HCT116 (cell line): ENCODE results near the gene ALDH9A1. TPM values are rescaled to one million over a fixed set of nuclear protein-coding genes. Genes with fewer than 3 reads are reported as not detected.

Experiments
- ATAC-seq: fragments of 200-7000 bp; cut with Tn5 transposase; 2 replicates; pipeline ENCODE4 v1.9.1; 2020; ENCODE audit warnings: mild to moderate bottlenecking, moderate library complexity
- BruUV-seq: library from RNA; stranded (reverse); fragments of 400-500 nt; replicated peaks from 2 replicates; lab custom pipeline; 2021; lab: Mats Ljungman, UMichigan
- CTCF ChIA-PET: fragments of 300-600 bp; sonication (Branson Sonifier 250); formaldehyde crosslinking; loops from one replicate; lab custom pipeline; 2021; ENCODE audit warnings: antibody characterized with exemption; lab: Charles Lee
- POLR2A ChIA-PET: fragments of 300-600, 350-600 bp; sonication (Branson Sonifier 250); formaldehyde crosslinking; loops from one replicate; lab custom pipeline; 2021; ENCODE audit warnings: antibody characterized with exemption; lab: Charles Lee
- RAD21 ChIA-PET, 2 experiments: fragments of 300-600 bp; sonication (Branson Sonifier 250); formaldehyde crosslinking; loops; one replicate each; lab custom pipeline; 2023; ENCODE audit warnings: low total read pairs in 2 of 2; ENCODE audit not compliant: uncharacterized antibody in 2 of 2, unreplicated experiment in 2 of 2, low non-redundant PET in 1 of 2; lab: Charles Lee
- DNase-seq: peaks from one replicate; pipeline ENCODE4 v3.0.0-alpha.2; 2010; ENCODE audit warnings: low read depth, low spot score
- H2AFZ ChIP-seq: fragments of 200-600 bp; shearing (Covaris generic), sonication (generic); 2 replicates; pipeline ENCODE4 v1.6.1; 2017; ENCODE audit warnings: low read depth, mixed run types, mixed read lengths, antibody characterized with exemption, low read length; ENCODE audit not compliant: poor library complexity, severe bottlenecking
- H3K27ac ChIP-seq: 2 replicates; pipeline ENCODE4 v1.5.1; 2012; ENCODE audit warnings: low read depth, low read length
- H3K27me3 ChIP-seq: fragments of 200-600 bp; sonication (generic); 2 replicates; pipeline ENCODE4 v1.6.1; 2016; ENCODE audit warnings: mixed run types, low read length, mixed read lengths; ENCODE audit not compliant: insufficient read depth
- H3K36me3 ChIP-seq, 2 experiments: fragments of 200-500 bp in 1 of 2; fragments of 200-600 bp in 1 of 2; sonication (Bioruptor generic) in 1 of 2; sonication (generic) in 1 of 2; 2 replicates each; pipeline versions ENCODE4 v1.5.1 to v1.6.1; 2014 to 2016; ENCODE audit warnings: low read length in 2 of 2, inconsistent platforms in 1 of 2, mixed read lengths in 1 of 2, mixed run types in 1 of 2; ENCODE audit not compliant: insufficient read depth in 2 of 2, control insufficient read depth in 1 of 2
- H3K4me1 ChIP-seq, 2 experiments: fragments of 200-600 bp in 1 of 2; sonication (generic) in 1 of 2; 2 replicates each; pipeline versions ENCODE4 v1.5.1 to v1.6.1; 2012 to 2017; ENCODE audit warnings: low read length in 2 of 2, inconsistent platforms in 1 of 2, mild to moderate bottlenecking in 1 of 2, mixed read lengths in 1 of 2, mixed run types in 1 of 2, moderate library complexity in 1 of 2; ENCODE audit not compliant: insufficient read depth in 2 of 2, control insufficient read depth in 1 of 2
- H3K4me2 ChIP-seq: fragments of 200-600 bp; sonication (generic); 2 replicates; pipeline ENCODE4 v1.6.1; 2017; ENCODE audit warnings: mixed run types, low read length, mixed read lengths
- H3K4me3 ChIP-seq, 2 experiments: fragments of 200-600 bp in 1 of 2; sonication (generic) in 1 of 2; replicated peaks in 1 of 2; 2 replicates each; pipeline ENCODE4 v1.5.1; 2011 to 2016; ENCODE audit warnings: low read length in 2 of 2, control low read depth in 1 of 2, low read depth in 1 of 2, mild to moderate bottlenecking in 1 of 2, mixed read lengths in 1 of 2, mixed run types in 1 of 2
- H3K79me2 ChIP-seq: fragments of 200-600 bp; sonication (generic); 2 replicates; pipeline ENCODE4 v1.6.1; 2017; ENCODE audit warnings: mild to moderate bottlenecking, mixed run types, low read length, moderate library complexity, mixed read lengths; ENCODE audit not compliant: insufficient read depth
- H3K9ac ChIP-seq: fragments of 200-600 bp; sonication (generic); 2 replicates; pipeline ENCODE4 v1.6.1; 2016; ENCODE audit warnings: low read length, mixed read lengths
- H3K9me2 ChIP-seq: fragments of 200-600 bp; sonication (generic), shearing (Covaris generic); 2 replicates; pipeline ENCODE4 v1.6.1; 2017; ENCODE audit warnings: mixed run types, mild to moderate bottlenecking, moderate library complexity; ENCODE audit not compliant: insufficient read depth
- H3K9me3 ChIP-seq, 2 experiments: fragments of 200-500 bp in 1 of 2; fragments of 200-600 bp in 1 of 2; sonication (Bioruptor generic) in 1 of 2; sonication (generic) in 1 of 2; 2 replicates each; pipeline ENCODE4 v1.6.1; 2014 to 2017; ENCODE audit warnings: low read length in 2 of 2, mixed read lengths in 2 of 2, inconsistent platforms in 1 of 2, low read depth in 1 of 2, mild to moderate bottlenecking in 1 of 2, mixed run types in 1 of 2, moderate library complexity in 1 of 2; ENCODE audit not compliant: control insufficient read depth in 1 of 2, insufficient read depth in 1 of 2
- H4K20me1 ChIP-seq: fragments of 200-600 bp; sonication (generic), shearing (Covaris generic); 2 replicates; pipeline ENCODE4 v1.6.1; 2017; ENCODE audit warnings: mixed run types, mild to moderate bottlenecking, moderate library complexity; ENCODE audit not compliant: insufficient read depth
- ATF3 ChIP-seq: IDR thresholded peaks from 2 replicates; pipeline ENCODE4 v1.6.1; 2012
- CBX3 ChIP-seq: IDR thresholded peaks from 2 replicates; pipeline ENCODE4 v1.6.1; 2012; ENCODE audit warnings: low read depth
- CEBPB ChIP-seq: IDR thresholded peaks from 2 replicates; pipeline ENCODE4 v1.6.1; 2012; ENCODE audit warnings: low read depth
- EGR1 ChIP-seq: IDR thresholded peaks from 2 replicates; pipeline ENCODE4 v1.6.1; 2012; ENCODE audit warnings: low read depth
- ELF1 ChIP-seq: IDR thresholded peaks from 2 replicates; pipeline ENCODE4 v1.6.1; 2012; ENCODE audit warnings: low read depth, borderline replicate concordance
- EZH2 ChIP-seq: fragments of 200-600 bp; sonication (generic); IDR thresholded peaks from 2 replicates; pipeline ENCODE4 v1.6.1; 2017; ENCODE audit warnings: antibody characterized with exemption, mixed run types
- FOSL1 ChIP-seq: IDR thresholded peaks from 2 replicates; pipeline ENCODE4 v1.6.1; 2012; ENCODE audit warnings: low read depth
- POLR2A ChIP-seq: IDR thresholded peaks from 2 replicates; pipeline ENCODE4 v1.7.0; 2011; ENCODE audit warnings: borderline replicate concordance; ENCODE audit not compliant: insufficient read depth, insufficient read length; ENCODE audit errors: extremely low read depth
- RAD21 ChIP-seq: IDR thresholded peaks from 2 replicates; pipeline ENCODE4 v1.6.1; 2012; ENCODE audit warnings: low read depth, mild to moderate bottlenecking
- SIN3A ChIP-seq: IDR thresholded peaks from 2 replicates; pipeline ENCODE4 v1.6.1; 2012; ENCODE audit warnings: low read depth
- SRF ChIP-seq: IDR thresholded peaks from 2 replicates; pipeline ENCODE4 v1.6.1; 2012; ENCODE audit warnings: low read depth
- TCF7L2 ChIP-seq: IDR thresholded peaks from 2 replicates; pipeline ENCODE4 v1.7.0; 2011; ENCODE audit warnings: borderline replicate concordance, inconsistent platforms; ENCODE audit not compliant: insufficient read depth, insufficient read length; ENCODE audit errors: extremely low read depth
- ZBTB33 ChIP-seq: IDR thresholded peaks from 2 replicates; pipeline ENCODE4 v1.6.1; 2011; ENCODE audit warnings: mild to moderate bottlenecking, low read length, moderate library complexity; ENCODE audit not compliant: insufficient replicate concordance; ENCODE audit errors: extremely low read depth
- ZFX ChIP-seq: fragments of 450-650 bp; IDR thresholded peaks from 2 replicates; pipeline ENCODE4 v1.6.1; 2017
- intact Hi-C: fragments of 100-400 bp; cut with micrococcal nuclease; formaldehyde crosslinking; loops from 2 replicates; pipeline ENCODE4 v1.10.0; 2022
- total RNA-seq: library from RNA; stranded (reverse); gene quantifications from one replicate; pipeline ENCODE4 v1.2.1, GENCODE V29; 2021; ENCODE audit not compliant: unreplicated experiment
- TF ChIP-seq, protein P1 (sequence below): IDR thresholded peaks from 2 replicates; pipeline ENCODE4 v1.6.1; 2012; ENCODE audit warnings: low read depth

The ALDH9A1 gene
- total RNA-seq, 1 experiment from 2014 or later, result 46.0 TPM

GRCh38 chr1:165629848-165630628, 68.3 kb downstream of the ALDH9A1 start:
- Histone ChIP-seq H3K9ac (peak overlapping the region; percentile 76), H2AFZ (peak overlapping the region; percentile 20), H3K9me3 (no peaks in the 10 kb centered on the region), H3K9me2 (no peaks in the 10 kb centered on the region), H4K20me1 (no peaks in the 10 kb centered on the region), H3K4me2 (peak overlapping the region; percentile 95), H3K27ac (peak overlapping the region; percentile 65), H3K79me2 (peaks cover 24% of the 10 kb centered on the region), H3K4me1 (peaks cover 10 to 31% of the 10 kb centered on the region in 2 experiments), H3K27me3 (no peaks in the 10 kb centered on the region), H3K36me3 (no peaks in the 10 kb centered on the region), H3K4me3 (peak overlapping the region; percentile 87 to 88)
- ChIA-PET POLR2A (no interaction called here), RAD21 (no interaction called here), CTCF (no interaction called here)
- peak; percentile 3; the same call in 1 of the 2 replicates for ATAC-seq
- DNase-seq, result no peak
- intact Hi-C loops, result loop anchor here (2.0 to 5.0 kb wide), 3 partner anchors 29 to 537 kb away; partner anchors contain the start of genes ALDH9A1 and FAM78B
- no peak for TF ChIP-seq EZH2
- peak; percentile 64 for TF ChIP-seq TCF7L2
- TF ChIP-seq ZFX, result no peak
- BruUV-seq, result TSS peak; percentile 87

DNA sequence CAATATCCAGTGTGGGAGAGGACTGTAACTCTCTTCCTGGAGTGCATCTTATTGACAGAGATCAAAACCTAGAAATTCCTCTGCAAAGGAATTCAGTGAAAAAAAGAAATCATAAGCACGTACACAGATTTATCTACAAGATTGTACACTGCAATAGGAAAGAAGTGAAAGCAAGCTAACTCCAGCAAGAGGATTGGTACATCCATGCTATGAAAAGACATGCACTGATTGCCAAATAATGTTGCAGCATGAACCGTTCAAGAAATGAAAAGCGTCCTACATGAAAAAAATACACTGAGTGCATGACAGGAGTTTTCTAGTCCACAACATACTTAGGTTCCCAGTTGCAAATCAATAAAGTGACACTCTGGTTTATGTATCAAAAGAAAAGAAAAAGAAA, 69.2 kb downstream of the ALDH9A1 start:
- DNase-seq (no peak), ATAC-seq (no peak)
- intact Hi-C loops, result no loop called here
- no peaks in the 10 kb centered on the region for H3K27me3 ChIP-seq
- no peak overlapping the region for H3K9ac ChIP-seq
- H3K4me2 ChIP-seq, result no peak overlapping the region
- peaks cover 10 to 31% of the 10 kb centered on the region in 2 experiments for H3K4me1 ChIP-seq
- no peak overlapping the region for H3K4me3 ChIP-seq
- no peak overlapping the region for H2AFZ ChIP-seq
- peaks cover 21% of the 10 kb centered on the region for H3K79me2 ChIP-seq
- H3K9me2 ChIP-seq, result no peaks in the 10 kb centered on the region
- POLR2A ChIA-PET, result no interaction called here
- RAD21 ChIA-PET, result no interaction called here
- no peaks in the 10 kb centered on the region for H3K36me3 ChIP-seq
- no TSS peak for BruUV-seq
- no peaks in the 10 kb centered on the region for H4K20me1 ChIP-seq
- CTCF ChIA-PET, result no interaction called here
- H3K9me3 ChIP-seq, result no peaks in the 10 kb centered on the region
- H3K27ac ChIP-seq, result no peak overlapping the region
- no peak for TF ChIP-seq ATF3
- TF ChIP-seq CBX3, result no peak
- TF ChIP-seq, protein P1, sequence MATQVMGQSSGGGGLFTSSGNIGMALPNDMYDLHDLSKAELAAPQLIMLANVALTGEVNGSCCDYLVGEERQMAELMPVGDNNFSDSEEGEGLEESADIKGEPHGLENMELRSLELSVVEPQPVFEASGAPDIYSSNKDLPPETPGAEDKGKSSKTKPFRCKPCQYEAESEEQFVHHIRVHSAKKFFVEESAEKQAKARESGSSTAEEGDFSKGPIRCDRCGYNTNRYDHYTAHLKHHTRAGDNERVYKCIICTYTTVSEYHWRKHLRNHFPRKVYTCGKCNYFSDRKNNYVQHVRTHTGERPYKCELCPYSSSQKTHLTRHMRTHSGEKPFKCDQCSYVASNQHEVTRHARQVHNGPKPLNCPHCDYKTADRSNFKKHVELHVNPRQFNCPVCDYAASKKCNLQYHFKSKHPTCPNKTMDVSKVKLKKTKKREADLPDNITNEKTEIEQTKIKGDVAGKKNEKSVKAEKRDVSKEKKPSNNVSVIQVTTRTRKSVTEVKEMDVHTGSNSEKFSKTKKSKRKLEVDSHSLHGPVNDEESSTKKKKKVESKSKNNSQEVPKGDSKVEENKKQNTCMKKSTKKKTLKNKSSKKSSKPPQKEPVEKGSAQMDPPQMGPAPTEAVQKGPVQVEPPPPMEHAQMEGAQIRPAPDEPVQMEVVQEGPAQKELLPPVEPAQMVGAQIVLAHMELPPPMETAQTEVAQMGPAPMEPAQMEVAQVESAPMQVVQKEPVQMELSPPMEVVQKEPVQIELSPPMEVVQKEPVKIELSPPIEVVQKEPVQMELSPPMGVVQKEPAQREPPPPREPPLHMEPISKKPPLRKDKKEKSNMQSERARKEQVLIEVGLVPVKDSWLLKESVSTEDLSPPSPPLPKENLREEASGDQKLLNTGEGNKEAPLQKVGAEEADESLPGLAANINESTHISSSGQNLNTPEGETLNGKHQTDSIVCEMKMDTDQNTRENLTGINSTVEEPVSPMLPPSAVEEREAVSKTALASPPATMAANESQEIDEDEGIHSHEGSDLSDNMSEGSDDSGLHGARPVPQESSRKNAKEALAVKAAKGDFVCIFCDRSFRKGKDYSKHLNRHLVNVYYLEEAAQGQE, result no peak
- no peak for TF ChIP-seq EGR1
- no peak for TF ChIP-seq FOSL1
- no peak for TF ChIP-seq POLR2A
- TF ChIP-seq SIN3A, result no peak
- no peak for TF ChIP-seq RAD21
- no peak for TF ChIP-seq SRF
- TF ChIP-seq ZBTB33, result no peak
- TF ChIP-seq ELF1, result no peak
- TF ChIP-seq CEBPB, result no peak
